BJ (cell line): ENCODE data around the gene RNASE4. TPM values are rescaled to one million over a fixed set of nuclear protein-coding genes. Genes with fewer than 3 reads are reported as not detected.

Experiments used
- CTCF ChIA-PET: fragments of 350-600 bp; formaldehyde crosslinking; extraction: SDS; loops from one replicate; lab custom pipeline; 2021; ENCODE audit warnings: antibody characterized with exemption, inconsistent platforms; lab: Yijun Ruan, JAX
- POLR2A ChIA-PET: fragments of 300-600 bp; sonication (Branson Sonifier 250); formaldehyde crosslinking; extraction: SDS; loops from one replicate; lab custom pipeline; 2021; ENCODE audit warnings: antibody characterized with exemption; lab: Charles Lee
- DNase-seq: peaks from one replicate; pipeline ENCODE4 v3.0.0-alpha.2; 2011; ENCODE audit warnings: low read depth
- H3K27me3 ChIP-seq: 2 replicates; pipeline ENCODE4 v1.6.0; 2011; ENCODE audit warnings: low read length; ENCODE audit not compliant: control insufficient read depth, insufficient read depth
- H3K36me3 ChIP-seq: 2 replicates; pipeline ENCODE4 v1.5.1; 2011; ENCODE audit warnings: low read length; ENCODE audit not compliant: control insufficient read depth, insufficient read depth
- H3K4me3 ChIP-seq: 2 replicates; pipeline ENCODE4 v1.5.1; 2011; ENCODE audit warnings: low read depth, mild to moderate bottlenecking, control low read depth, low read length
- polyA plus RNA-seq: library from polyadenylated mRNA; depleted of rRNA; stranded (reverse); fragments of >200 nt; gene quantifications from 2 replicates; pipeline ENCODE4 v1.2.3, GENCODE V29; 2011
- TF ChIP-seq, protein P1 (sequence below): IDR thresholded peaks from 2 replicates; pipeline ENCODE4 v1.5.1; 2011; ENCODE audit warnings: low read depth, mild to moderate bottlenecking, control low read depth, inconsistent platforms, low read length, moderate library complexity; ENCODE audit not compliant: insufficient read depth

RNASE4 gene
- polyA plus RNA-seq, 1 experiment: 42.4 TPM

GRCh38 chr14:20711261-20711660, 26.9 kb downstream of the RNASE4 start:
- H3K27me3 ChIP-seq: no peaks in the 10 kb centered on the region
- no peak overlapping the region for H3K4me3 ChIP-seq
- no peak for DNase-seq
- POLR2A ChIA-PET: no interaction called here
- TF ChIP-seq, protein P1, sequence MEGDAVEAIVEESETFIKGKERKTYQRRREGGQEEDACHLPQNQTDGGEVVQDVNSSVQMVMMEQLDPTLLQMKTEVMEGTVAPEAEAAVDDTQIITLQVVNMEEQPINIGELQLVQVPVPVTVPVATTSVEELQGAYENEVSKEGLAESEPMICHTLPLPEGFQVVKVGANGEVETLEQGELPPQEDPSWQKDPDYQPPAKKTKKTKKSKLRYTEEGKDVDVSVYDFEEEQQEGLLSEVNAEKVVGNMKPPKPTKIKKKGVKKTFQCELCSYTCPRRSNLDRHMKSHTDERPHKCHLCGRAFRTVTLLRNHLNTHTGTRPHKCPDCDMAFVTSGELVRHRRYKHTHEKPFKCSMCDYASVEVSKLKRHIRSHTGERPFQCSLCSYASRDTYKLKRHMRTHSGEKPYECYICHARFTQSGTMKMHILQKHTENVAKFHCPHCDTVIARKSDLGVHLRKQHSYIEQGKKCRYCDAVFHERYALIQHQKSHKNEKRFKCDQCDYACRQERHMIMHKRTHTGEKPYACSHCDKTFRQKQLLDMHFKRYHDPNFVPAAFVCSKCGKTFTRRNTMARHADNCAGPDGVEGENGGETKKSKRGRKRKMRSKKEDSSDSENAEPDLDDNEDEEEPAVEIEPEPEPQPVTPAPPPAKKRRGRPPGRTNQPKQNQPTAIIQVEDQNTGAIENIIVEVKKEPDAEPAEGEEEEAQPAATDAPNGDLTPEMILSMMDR: no peak
- H3K36me3 ChIP-seq: no peaks in the 10 kb centered on the region
- CTCF ChIA-PET: no interaction called here

DNA sequence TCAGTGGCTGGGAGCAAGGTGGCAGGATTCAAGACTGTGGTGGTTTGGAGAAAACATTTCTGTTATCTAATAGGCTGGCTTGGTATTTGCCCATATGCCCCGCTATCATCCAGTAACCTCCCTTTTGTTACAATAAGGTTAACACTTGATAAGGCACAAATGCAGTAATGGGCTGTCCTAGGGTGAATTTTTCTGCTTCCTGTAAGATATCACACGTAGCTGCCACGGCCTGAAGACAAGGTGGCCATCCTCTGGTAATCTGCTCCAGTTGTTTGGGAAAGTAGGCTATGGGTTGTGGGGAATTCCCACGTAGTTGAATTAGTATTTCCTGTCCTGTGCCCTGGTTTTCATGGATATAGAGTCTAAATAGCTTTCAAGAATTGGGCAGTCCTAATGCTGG, 27.3 kb downstream of the RNASE4 start:
- CTCF ChIA-PET: no interaction called here

GRCh38 chr14:20712904-20713303, 28.5 kb downstream of the RNASE4 start:
- H3K36me3 ChIP-seq: no peaks in the 10 kb centered on the region
- CTCF ChIA-PET: no interaction called here
- POLR2A ChIA-PET: no interaction called here

More for the DNA sequence above, 27.3 kb downstream of the RNASE4 start:
- H3K27me3 ChIP-seq: no peaks in the 10 kb centered on the region
- POLR2A ChIA-PET: no interaction called here
- DNase-seq: no peak
- no peak overlapping the region for H3K4me3 ChIP-seq
- TF ChIP-seq, protein P1: no peak
- no peaks in the 10 kb centered on the region for H3K36me3 ChIP-seq

GRCh38 chr14:20714593-20715250, 30.4 kb downstream of the RNASE4 start:
- DNase-seq: no peak
- H3K4me3 ChIP-seq: no peak overlapping the region
- ChIA-PET CTCF (no interaction called here), POLR2A (no interaction called here)
- H3K27me3 ChIP-seq: no peaks in the 10 kb centered on the region
- H3K36me3 ChIP-seq: no peaks in the 10 kb centered on the region
- TF ChIP-seq, protein P1: no peak

More at GRCh38 chr14:20712904-20713303, 28.5 kb downstream of the RNASE4 start:
- TF ChIP-seq, protein P1: no peak
- Histone ChIP-seq H3K27me3 (no peaks in the 10 kb centered on the region), H3K4me3 (no peak overlapping the region)
- DNase-seq: no peak

GRCh38 chr14:20719777-20720176, 35.4 kb downstream of the RNASE4 start:
- Histone ChIP-seq H3K27me3 (peaks cover 4% of the 10 kb centered on the region; the same call in 1 of the 2 replicates), H3K36me3 (no peaks in the 10 kb centered on the region), H3K4me3 (no peak overlapping the region)
- TF ChIP-seq, protein P1: no peak
- no peak for DNase-seq
- POLR2A ChIA-PET: no interaction called here
- CTCF ChIA-PET: interaction anchor here (0.6 kb wide), 1 partner anchor 16 kb away, joined by 3 read pairs; no protein-coding TSS in a partner anchor
